HG02642 (cell line): Measurements from ENCODE around the gene EPHA7.

ENCODE experiments used
- ATAC-seq: cut with Tn5 transposase; IDR thresholded peaks from one replicate; pipeline ENCODE4 v1.9.1; 2021; ENCODE audit warnings: mild to moderate bottlenecking; ENCODE audit not compliant: unreplicated experiment, poor library complexity

EPHA7 gene

GRCh38 chr6:93266116-93266817 lies 153.1 kb downstream of the EPHA7 start:
- no peak for ATAC-seq

GRCh38 chr6:93260881-93261280 lies 158.5 kb downstream of the EPHA7 start:
- ATAC-seq, result no peak

DNA sequence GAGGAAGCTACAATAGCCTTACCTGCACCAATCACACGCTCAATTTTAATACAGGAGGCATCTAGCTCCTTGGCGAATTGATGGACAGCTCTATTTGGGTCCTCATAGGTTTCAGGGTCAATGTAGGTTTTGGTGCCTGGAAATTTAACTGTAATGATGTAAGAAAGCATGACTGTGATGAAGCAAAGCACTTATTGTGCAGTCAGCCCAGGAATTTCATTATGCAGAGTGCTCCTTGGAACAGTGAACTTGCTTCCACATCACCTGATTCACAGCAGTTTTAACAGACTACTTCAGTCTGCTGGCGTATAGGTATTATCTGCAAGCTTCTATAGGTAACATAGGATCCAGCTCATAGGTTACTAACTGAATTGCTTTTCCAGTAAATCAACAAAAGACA lies 160.0 kb downstream of the EPHA7 start:
- ATAC-seq, result no peak

GRCh38 chr6:93252930-93253329 lies 166.4 kb downstream of the EPHA7 start:
- ATAC-seq, result no peak

DNA sequence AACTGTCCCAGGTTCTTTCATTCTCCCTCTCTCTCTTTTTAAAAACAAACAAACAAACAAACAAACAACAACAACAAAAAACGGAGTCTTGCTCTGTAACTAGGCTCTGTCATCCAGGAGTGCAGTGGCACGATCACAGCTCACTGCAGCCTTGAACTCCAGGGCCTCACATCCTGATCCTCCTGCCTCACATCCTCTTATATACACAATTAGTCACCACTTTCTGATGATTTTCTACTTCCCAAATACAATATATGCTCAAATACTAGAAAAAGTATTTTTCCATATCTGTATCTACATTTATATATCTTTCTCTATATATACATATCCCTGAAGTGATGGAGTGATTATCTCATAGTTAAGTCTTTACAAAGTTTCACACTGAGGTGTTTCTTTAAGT lies 170.7 kb downstream of the EPHA7 start:
- no peak for ATAC-seq

GRCh38 chr6:93243231-93243778 lies 176.1 kb downstream of the EPHA7 start:
- ATAC-seq, result no peak

GRCh38 chr6:93242049-93242448 lies 177.3 kb downstream of the EPHA7 start:
- no peak for ATAC-seq

DNA sequence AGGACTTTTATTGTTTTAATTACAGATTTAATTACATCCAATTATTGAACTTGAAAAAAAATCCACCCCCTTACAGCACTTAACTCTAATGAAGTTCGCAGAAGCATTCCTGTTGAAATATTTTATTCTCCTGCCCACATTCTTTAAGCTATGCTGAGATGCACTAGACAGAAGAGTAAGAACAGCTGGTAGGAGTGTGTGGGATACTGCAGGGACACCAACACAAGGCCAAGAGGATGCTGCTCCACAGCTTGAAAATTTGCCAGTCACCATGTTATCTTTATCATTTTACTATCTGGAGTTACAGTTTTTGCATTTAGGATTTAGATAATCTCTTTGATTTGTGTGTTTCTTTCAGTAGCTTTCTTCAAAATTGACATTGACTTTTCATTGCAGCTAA lies 180.7 kb downstream of the EPHA7 start:
- ATAC-seq, result no peak

- no peak for ATAC-seq
These were observed 183.6 kb downstream of the EPHA7 start for GRCh38 chr6:93235775-93236174.

DNA sequence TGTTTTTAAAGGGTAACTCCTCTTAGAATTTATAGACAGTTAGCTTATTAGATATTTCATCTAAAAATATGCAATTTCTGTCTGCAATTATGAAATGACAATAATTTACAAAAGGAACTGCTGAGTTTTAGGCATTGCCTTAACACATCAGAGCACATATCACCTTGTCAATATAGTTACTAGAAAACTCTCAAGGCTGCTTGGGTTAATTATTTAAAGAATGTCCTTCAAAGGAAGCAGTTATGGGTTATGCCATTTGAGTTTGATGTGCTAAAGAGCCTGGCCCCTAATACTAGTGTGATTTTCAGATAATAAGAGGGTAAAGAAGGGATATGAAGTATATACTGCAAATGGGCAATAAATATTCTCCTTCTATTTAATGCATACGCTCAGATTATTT lies 192.5 kb downstream of the EPHA7 start:
- ATAC-seq, result no peak

- ATAC-seq, result no peak
These were observed 197.1 kb downstream of the EPHA7 start for GRCh38 chr6:93222071-93222851.

- ATAC-seq, result no peak
These were observed 199.9 kb downstream of the EPHA7 start for GRCh38 chr6:93219447-93219846.

GRCh38 chr6:93218096-93218495 lies 201.3 kb downstream of the EPHA7 start:
- ATAC-seq, result no peak

GRCh38 chr6:93213028-93213427 lies 206.3 kb downstream of the EPHA7 start:
- ATAC-seq, result no peak

DNA sequence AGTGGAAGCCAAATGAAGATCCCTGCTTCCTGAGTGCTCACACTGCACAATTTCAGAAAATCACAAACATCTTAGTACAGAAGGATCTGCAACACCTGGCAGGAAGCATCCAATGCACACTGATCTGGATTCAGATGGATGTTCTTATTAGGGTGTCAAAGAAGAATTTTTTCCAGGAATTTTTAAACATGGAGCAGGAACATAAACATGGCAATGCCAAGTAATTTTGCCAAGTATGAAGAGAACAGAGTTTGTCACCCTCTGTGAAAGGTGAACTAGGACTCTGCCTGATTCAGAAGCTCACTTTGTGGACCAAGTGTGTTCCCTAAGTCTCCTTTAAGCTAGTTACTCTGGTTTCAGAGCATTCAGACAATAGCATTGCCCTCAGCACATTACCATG lies 208.5 kb downstream of the EPHA7 start:
- ATAC-seq, result no peak

DNA sequence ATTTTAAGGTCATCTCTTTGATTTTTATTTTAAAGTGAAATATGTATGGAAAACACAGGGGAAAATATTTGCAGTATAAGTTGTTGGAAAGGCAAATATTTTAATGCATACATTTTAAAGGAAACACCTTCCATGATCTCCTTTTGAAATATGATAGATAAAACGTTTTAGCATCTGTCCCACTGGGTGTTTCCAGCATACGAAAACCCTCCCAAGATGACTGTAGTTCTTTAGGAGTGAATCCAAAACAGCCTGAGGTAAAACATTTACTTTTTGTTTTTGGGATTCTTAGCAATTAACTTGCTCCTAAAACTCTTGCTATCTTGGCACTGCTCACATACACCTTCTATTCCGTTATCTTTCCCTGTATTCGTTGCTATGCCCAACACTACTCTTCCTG lies 210.0 kb downstream of the EPHA7 start:
- no peak for ATAC-seq

DNA sequence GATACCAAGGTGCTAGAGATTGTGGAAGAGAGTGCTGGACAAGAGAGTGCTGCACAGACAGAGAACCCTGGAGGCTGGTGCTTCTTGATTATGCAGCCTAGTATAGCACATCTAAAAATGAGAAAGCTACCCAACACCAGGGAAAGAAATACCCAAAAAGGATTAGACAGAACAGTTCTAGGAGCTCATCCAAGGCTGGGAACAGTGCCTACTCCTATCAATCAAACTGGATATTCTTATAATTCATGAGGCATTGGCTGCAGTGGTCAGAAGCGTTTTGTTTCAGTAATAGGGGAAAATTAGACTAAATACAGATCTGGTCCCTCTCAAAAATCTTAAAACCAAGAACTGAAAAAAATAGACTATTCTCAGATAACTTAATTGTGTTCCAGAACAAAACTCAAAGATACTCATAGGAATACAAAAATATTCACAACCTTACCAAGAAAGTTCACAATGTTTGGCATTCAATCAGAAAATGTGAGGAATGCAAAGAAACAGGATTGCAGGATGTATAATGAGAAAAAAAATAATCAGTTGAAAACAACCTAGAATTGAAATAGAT lies 222.9 kb downstream of the EPHA7 start:
- no peak for ATAC-seq

DNA sequence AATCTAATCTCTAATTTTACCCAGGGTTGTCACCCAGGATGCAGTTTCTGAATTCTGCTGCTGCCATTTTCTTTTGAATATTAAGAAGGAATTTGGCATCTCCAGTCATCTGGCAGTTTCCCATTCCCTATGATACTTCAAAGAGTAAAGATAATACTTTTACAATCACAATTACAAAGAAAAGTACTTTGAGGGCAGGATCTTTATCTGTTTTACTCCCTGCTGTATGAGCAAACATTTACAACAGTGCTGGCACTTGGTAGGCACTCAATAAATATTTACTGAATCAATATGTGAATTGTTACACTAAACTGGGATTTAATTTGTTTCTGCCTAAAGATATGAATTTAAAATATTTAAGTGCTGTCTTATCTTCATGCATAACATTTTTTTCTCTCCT lies 224.9 kb downstream of the EPHA7 start:
- no peak for ATAC-seq

- no peak for ATAC-seq
These were observed 225.5 kb downstream of the EPHA7 start for GRCh38 chr6:93193868-93194267.
